ENCODE data around the gene TBC1D2.

DNA sequence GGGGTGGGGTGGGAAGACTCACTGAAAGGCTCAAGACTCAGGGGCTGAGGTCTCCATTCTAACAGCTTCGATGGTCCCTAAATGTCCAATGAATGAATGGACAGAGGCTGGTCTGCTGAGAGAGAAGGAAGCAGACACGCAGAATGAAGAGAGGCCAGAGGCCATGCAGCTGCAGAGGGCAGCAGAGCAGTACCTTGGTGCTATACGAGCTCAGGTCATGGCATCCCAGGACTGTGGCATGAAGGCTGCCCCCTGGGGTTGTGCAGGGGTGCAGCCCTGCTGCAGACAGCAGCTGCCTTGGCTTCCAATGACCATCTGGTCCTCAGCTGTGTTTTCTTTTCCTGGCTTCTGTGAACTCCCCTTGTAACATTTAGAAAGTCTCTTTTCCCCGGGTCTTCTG lies 47.8 kb downstream of the TBC1D2 start:
- TF ChIP-seq, protein P1, sequence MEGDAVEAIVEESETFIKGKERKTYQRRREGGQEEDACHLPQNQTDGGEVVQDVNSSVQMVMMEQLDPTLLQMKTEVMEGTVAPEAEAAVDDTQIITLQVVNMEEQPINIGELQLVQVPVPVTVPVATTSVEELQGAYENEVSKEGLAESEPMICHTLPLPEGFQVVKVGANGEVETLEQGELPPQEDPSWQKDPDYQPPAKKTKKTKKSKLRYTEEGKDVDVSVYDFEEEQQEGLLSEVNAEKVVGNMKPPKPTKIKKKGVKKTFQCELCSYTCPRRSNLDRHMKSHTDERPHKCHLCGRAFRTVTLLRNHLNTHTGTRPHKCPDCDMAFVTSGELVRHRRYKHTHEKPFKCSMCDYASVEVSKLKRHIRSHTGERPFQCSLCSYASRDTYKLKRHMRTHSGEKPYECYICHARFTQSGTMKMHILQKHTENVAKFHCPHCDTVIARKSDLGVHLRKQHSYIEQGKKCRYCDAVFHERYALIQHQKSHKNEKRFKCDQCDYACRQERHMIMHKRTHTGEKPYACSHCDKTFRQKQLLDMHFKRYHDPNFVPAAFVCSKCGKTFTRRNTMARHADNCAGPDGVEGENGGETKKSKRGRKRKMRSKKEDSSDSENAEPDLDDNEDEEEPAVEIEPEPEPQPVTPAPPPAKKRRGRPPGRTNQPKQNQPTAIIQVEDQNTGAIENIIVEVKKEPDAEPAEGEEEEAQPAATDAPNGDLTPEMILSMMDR (IDR thresholded peaks at IDR 0.05) = no peak
- TF ChIP-seq EP300 (IDR thresholded peaks at IDR 0.05) (no peak), POLR2A (IDR thresholded peaks at IDR 0.05) (no peak)
